ENCODE data around the gene YWHAE.
"Not testable (repeated sequence)": the region's sequence is repeated elsewhere in the genome, so short reads cannot be mapped to it uniquely, and the experiment has no call there.

Gene YWHAE

DNA sequence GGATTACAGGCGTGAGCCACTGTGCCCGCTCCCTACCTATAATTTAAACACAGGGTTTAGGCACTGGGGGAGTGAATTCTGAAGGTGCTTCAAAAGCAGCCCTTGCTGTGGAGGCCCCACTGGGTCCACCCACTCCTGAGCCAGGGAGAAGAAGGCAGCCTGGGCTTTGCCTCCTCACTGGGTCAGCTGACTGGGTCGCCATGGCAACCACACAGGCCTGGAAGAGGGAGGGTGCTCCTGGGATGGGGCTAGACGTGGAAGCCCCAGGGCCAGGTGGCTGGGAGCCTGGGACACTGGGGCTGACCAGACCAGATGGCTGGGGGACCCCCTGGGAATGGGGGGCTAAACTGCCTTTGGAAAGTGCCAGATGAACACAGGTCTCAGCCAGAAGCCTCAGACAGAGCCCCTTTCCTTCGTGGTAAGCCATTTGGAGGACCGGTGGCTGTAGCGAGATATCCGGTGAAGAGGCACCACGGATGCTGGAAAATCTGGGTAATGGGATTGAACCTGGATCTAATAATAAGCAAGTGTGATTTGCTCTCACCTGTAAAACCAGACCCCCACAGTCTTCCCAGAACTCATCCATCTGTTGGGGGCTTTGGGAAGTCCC, 87.7 kb downstream of the YWHAE start:
- no peak overlapping the region for H3K4me3 ChIP-seq (ENCODE audit: low read depth, low read length)
- TF ChIP-seq, protein P1, sequence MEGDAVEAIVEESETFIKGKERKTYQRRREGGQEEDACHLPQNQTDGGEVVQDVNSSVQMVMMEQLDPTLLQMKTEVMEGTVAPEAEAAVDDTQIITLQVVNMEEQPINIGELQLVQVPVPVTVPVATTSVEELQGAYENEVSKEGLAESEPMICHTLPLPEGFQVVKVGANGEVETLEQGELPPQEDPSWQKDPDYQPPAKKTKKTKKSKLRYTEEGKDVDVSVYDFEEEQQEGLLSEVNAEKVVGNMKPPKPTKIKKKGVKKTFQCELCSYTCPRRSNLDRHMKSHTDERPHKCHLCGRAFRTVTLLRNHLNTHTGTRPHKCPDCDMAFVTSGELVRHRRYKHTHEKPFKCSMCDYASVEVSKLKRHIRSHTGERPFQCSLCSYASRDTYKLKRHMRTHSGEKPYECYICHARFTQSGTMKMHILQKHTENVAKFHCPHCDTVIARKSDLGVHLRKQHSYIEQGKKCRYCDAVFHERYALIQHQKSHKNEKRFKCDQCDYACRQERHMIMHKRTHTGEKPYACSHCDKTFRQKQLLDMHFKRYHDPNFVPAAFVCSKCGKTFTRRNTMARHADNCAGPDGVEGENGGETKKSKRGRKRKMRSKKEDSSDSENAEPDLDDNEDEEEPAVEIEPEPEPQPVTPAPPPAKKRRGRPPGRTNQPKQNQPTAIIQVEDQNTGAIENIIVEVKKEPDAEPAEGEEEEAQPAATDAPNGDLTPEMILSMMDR (IDR thresholded peaks at IDR 0.05; ENCODE audit: borderline replicate concordance, insufficient read depth, low read depth, low read length): no peak

DNA sequence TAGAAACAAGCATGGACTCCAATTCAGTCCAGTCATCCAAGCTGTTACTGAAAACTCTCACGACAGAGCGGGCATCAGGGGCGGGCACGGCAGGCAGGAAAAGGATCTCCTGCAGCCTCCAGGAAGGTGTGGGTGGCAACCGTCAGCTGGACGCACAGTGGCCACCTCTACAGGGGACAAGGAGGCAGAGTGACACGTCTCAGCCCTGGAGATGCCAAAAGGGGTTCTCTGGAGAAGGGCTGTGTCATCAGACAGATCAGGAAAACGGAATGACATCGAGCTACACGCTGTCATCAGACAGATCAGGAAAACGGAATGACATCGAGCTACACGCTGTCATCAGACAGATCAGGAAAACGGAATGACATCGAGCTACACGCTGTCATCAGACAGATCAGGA, 92.2 kb downstream of the YWHAE start:
- not testable (repeated sequence) for H3K4me3 ChIP-seq (ENCODE audit: low read depth, low read length)

DNA sequence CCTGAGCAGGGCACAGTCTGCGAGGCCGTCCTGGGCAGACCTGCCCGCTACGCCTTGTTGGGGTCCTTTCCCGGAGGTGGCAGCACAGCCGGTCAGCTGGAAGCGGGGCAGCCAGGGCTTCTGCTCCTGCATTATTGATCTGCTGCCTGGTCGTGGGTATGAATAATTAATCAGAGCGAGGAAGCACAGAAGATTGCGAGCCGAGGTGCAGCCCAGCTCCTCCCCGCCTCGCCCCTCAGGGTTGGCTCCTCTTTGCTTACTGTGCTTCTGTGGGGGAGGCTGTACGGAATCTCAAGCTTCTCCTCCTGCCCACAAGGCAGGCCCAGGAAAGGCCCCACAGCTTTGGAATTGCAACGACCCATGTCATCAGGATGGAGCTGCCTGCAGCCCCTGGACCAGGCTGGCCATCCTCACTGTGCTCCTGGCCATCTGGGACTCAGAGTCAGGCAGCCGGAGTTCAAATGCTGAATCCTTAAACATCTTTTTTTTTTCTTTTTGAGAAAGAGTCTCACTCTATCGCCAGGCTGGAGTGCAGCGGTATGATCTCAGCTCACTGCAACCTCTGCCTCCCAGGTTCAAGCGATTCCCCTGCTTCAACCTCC, 95.0 kb downstream of the YWHAE start:
- TF ChIP-seq, protein P1 (IDR thresholded peaks at IDR 0.05; ENCODE audit: borderline replicate concordance, insufficient read depth, low read depth, low read length): no peak
- H3K4me3 ChIP-seq (ENCODE audit: low read depth, low read length): no peak overlapping the region

DNA sequence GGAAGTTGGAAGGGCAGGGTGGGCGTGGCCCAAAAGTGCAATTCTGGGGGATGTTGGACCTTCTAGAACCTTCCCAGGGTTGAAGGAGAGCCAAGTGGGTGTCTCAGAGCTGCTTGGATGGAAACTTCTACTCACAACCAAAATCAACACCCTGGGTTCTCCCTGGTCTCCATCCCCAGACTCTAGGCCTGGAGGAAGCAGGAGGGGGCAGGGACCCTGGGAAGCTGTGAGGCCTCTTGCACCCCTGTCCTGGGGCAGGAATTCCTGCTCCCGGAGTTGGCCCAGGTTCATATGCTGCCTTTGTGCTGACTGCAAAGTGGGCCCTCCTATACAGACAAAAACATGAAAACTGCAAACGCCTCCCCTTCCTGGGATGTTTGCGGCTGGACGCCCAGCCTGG, 95.5 kb downstream of the YWHAE start:
- no peak overlapping the region for H3K4me3 ChIP-seq (ENCODE audit: low read depth, low read length)
- TF ChIP-seq, protein P1 (IDR thresholded peaks at IDR 0.05; ENCODE audit: borderline replicate concordance, insufficient read depth, low read depth, low read length): no peak

DNA sequence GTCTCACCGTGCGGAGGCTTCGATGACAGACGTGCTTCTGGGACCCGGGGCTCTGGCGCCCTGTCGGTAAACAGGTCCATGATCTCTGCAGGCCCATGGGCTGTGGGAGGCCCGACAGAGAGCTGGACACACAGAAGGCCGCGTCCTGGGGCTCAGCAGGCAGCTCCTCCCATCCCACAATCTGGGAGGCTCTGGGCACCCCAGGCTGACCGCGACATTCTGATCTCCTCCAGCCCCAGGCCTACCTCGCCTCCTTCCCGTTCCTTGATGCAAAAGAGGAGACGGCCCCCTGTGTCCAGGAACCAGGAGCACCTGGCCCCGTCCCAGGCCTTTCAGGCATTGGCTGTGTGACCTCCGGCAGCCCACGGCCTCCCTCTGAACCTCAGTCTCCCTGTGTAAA, 97.3 kb downstream of the YWHAE start:
- TF ChIP-seq, protein P1 (IDR thresholded peaks at IDR 0.05; ENCODE audit: borderline replicate concordance, insufficient read depth, low read depth, low read length): no peak
- no peak overlapping the region for H3K4me3 ChIP-seq (ENCODE audit: low read depth, low read length)

DNA sequence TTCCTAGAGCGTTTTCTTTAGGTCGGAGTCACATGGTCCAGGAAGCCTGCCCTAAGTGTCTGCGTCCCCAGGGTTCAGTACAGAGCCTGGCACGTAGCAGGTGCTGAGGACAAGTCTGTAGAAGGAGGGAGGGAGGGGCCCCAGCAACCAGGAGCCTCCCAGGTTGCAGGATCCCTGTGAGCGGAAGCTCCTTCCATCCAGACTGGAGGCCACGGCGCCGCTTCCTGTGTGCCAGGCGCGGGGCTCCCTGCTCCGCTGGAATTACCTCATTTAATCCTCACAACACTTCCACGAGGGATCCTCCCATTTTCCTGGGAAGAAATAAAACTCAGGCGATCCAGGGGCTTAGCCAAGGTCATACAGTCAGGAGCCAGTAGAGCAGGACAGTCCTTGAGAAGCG, 98.5 kb downstream of the YWHAE start:
- H3K4me3 ChIP-seq (ENCODE audit: low read depth, low read length): no peak overlapping the region
- TF ChIP-seq, protein P1 (IDR thresholded peaks at IDR 0.05; ENCODE audit: borderline replicate concordance, insufficient read depth, low read depth, low read length): no peak

DNA sequence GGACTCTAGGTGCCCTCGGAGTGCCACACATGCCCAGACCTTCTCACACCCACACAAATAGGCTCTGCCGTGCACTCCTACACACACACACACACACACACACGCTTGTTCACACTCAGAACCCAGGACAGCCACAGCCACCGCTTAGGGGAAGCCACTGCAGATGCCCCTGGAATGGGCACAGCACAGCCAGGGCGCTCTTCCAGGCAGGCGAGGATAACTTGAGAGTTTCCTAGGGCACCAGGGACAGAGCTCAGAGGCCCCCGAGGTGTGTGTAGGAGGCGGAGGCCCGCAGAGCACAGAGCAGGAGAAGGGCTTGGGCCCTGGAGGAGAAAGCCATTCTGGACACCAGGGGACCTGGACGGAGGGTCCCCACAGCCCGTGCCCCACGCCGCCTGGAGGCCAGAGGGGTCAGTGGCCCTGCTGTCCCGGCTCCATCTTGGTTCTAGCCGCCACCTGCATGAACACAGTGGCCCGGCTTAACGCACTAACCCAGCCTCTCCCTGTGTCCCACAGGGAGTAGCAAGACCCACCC, 99.6 kb downstream of the YWHAE start:
- TF ChIP-seq, protein P1 (IDR thresholded peaks at IDR 0.05; ENCODE audit: borderline replicate concordance, insufficient read depth, low read depth, low read length): no peak
- H3K4me3 ChIP-seq (ENCODE audit: low read depth, low read length): no peak overlapping the region

Measured in GM12875 (cell line).